ENCODE results near the gene SH2D7.

SH2D7 gene

DNA sequence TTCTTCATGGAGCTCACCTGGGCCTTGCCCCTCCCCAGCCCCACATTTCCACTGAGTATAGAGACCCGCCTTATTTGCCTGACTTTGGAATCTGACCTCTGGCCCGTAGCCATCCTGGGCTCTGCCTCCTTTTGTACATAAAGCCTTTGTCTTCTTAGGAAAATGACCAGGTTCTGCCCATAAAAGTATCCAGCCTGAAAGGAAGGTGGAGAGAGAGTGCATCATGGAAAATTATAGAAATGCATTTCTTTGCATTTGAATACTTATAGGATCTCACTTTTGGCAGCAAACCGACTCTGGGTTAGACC lies 3.6 kb upstream of the SH2D7 start:
- TF ChIP-seq CTCF (IDR thresholded peaks at IDR 0.05; ENCODE audit: borderline replicate concordance, control extremely low read depth, extremely low read depth, insufficient read depth, missing control alignments): no peak
- in situ Hi-C loops (cut with MboI; ENCODE audit: low sequenced_read_pairs, unreplicated experiment): no loop called here
- DNase-seq (ENCODE audit: low spot score): no peak

GRCh38 chr15:78090422-78091063 lies 1.8 kb upstream of the SH2D7 start:
- TF ChIP-seq CTCF (IDR thresholded peaks at IDR 0.05; ENCODE audit: borderline replicate concordance, control extremely low read depth, extremely low read depth, insufficient read depth, missing control alignments): no peak
- in situ Hi-C loops (cut with MboI; ENCODE audit: low sequenced_read_pairs, unreplicated experiment): no loop called here
- DNase-seq (ENCODE audit: low spot score): no peak

DNA sequence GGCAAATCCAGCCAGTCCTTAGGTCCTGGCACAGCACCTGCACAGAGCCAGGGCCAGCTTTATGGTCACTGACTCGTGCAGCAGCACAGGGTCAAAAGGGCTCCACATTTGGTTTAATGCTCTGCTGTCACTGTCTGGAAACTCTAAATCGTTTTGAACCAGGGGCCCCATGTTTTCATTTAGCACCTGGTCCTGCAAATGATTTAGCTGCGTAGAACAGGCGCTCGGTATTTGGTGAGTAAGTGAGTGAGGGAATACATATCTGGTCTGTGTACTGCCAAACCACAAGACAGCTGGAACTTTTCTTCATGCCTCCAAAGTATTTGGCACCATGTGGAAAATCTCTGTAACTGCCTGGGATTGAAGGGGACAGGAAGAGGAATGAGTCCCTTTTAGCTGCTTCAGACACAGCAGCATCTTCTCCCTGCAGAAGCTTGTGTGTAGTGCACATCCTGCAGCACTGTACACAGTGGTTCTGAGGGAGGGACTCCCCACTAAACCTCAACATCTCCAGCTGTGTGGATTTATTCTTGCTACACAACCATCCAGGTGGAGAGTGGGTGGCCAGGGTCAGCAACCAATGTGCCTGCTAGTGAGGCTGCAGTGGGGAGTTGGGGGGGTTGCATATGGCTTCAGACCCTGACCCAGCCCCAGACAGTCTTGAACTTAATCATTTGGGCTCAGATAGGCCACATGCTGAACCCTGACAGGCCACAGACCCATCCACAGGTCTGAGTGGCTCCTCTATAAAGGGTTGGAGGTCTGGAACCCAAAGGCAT lies 1.1 kb downstream of the SH2D7 start:
- TF ChIP-seq CTCF (IDR thresholded peaks at IDR 0.05; ENCODE audit: borderline replicate concordance, control extremely low read depth, extremely low read depth, insufficient read depth, missing control alignments): no peak
- no peak for DNase-seq (ENCODE audit: low spot score)
- in situ Hi-C loops (cut with MboI; ENCODE audit: low sequenced_read_pairs, unreplicated experiment): no loop called here

DNA sequence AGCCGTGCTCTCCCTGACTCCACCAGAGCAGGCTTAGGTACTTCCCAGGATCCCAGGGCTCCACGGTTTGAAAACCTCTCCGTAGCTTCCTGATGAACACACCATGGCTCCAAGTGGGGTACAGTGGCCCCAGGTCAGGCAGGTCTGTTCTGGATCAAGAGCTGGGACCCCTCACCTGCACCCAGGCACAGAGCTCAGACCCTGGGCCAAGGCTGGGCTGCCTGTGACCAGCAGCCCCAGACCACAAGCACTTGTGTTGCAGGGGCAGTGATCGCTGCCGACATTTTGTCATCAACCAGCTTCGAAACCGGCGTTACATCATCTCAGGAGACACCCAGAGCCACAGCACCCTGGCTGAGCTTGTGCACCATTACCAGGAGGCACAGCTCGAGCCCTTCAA lies 5.3 kb downstream of the SH2D7 start:
- in situ Hi-C loops (cut with MboI; ENCODE audit: low sequenced_read_pairs, unreplicated experiment): no loop called here
- TF ChIP-seq CTCF (IDR thresholded peaks at IDR 0.05; ENCODE audit: borderline replicate concordance, control extremely low read depth, extremely low read depth, insufficient read depth, missing control alignments): no peak
- DNase-seq (ENCODE audit: low spot score): no peak

DNA sequence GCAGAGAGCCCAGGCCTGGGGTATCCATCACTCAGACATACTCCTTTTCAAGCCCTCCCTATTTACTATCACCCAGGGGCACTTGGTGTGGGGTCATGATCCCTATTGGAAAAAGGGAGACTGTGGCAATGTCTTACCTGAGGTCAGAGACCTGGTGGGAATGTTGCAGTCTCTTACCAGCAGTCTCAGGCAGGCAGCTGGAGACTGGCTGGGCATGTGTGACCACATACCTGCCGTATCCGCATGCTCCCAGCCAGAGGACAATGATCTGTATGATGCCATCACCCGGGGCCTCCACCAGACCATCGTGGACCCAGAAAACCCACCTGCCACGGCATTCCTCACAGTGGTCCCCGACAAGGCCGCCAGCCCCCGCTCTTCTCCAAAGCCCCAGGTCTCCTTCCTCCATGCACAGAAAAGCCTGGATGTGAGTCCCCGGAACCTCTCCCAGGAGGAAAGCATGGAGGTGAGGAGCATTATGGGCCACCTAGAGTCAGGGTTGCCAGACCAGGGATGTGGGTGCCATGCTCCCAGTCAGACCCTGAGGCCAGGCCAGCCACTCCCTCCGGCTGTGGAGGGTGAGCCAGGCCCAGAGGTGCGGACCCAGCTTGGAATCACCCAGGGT lies 5.9 kb downstream of the SH2D7 start:
- TF ChIP-seq CTCF (IDR thresholded peaks at IDR 0.05; ENCODE audit: borderline replicate concordance, control extremely low read depth, extremely low read depth, insufficient read depth, missing control alignments): no peak
- DNase-seq (ENCODE audit: low spot score): no peak
- in situ Hi-C loops (cut with MboI; ENCODE audit: low sequenced_read_pairs, unreplicated experiment): no loop called here

- in situ Hi-C loops (cut with MboI; ENCODE audit: low sequenced_read_pairs, unreplicated experiment): loop anchor here (10.0 kb wide), 2 partner anchors 96 to 146 kb away; no protein-coding TSS in a partner anchor
- DNase-seq (ENCODE audit: low spot score): no peak
- no peak for TF ChIP-seq CTCF (IDR thresholded peaks at IDR 0.05; ENCODE audit: borderline replicate concordance, control extremely low read depth, extremely low read depth, insufficient read depth, missing control alignments)
These were observed 8.5 kb downstream of the SH2D7 start for GRCh38 chr15:78100886-78101285.
